ENCODE measurements around the gene SLC25A41. TPM values are rescaled to one million over a fixed set of nuclear protein-coding genes. Genes with fewer than 3 reads are reported as not detected.

The SLC25A41 gene
- total RNA-seq, 4 donors from 2014 or later, result 2.5 TPM; not detected in 3

GRCh38 chr19:6376512-6377190 is 56.9 kb downstream of the SLC25A41 start:
- Histone ChIP-seq H3K27ac (no peak overlapping the region), H3K27me3 (no peaks in the 10 kb centered on the region), H3K9me3 (no peaks in the 10 kb centered on the region), H3K4me3 (no peak overlapping the region), H3K36me3 (peaks cover 0 to 44% (median 0%) of the 10 kb centered on the region in 3 donors), H3K4me1 (peaks cover 0 to 15% (median 0%) of the 10 kb centered on the region in 4 donors)
- TF ChIP-seq POLR2A (IDR thresholded peaks at IDR 0.05) (no peak), CTCF (IDR thresholded peaks at IDR 0.05) (no peak)
- no peak for DNase-seq

Small RNA genes lying within 50 kb of the gene (small RNA-seq; reads per million reads assigned to genes)
- gene MIR6790 (0 reads per million in 2 donors), gene MIR6885 (0 reads per million in 2 donors)

Other genes with a start within 250 kb of the SLC25A41 start
- gene MLLT1, start 153.8 kb downstream of the SLC25A41 start, total RNA-seq, result 10 to 100 TPM in 3 of 4 donors, 1 to 10 TPM in 1; 9.5 to 24.8 (median 19.3) TPM
- gene ACER1, start 100.2 kb downstream of the SLC25A41 start, total RNA-seq, result under 1 TPM in 1 of 4 donors, not detected in 3; 0.67 TPM
- gene CLPP, start 72.2 kb downstream of the SLC25A41 start, total RNA-seq, result 10 to 100 TPM; 62.9 to 79.9 (median 69.8) TPM
- gene ALKBH7, start 61.0 kb downstream of the SLC25A41 start, total RNA-seq, result 100 to 1,000 TPM in 2 of 4 donors, 10 to 100 TPM in 2; 51.2 to 121 (median 108) TPM
- gene PSPN, start 57.8 kb downstream of the SLC25A41 start, total RNA-seq, result 1 to 10 TPM in 3 of 4 donors, under 1 TPM in 1; 0.83 to 5.2 (median 2.2) TPM
- gene GTF2F1, start 40.6 kb downstream of the SLC25A41 start, total RNA-seq, result 10 to 100 TPM; 36.3 to 97.4 (median 54.0) TPM
- 100 to 1,000 TPM in 3 of 4 donors, 10 to 100 TPM in 1; 91.2 to 162 (median 118) TPM for gene KHSRP, start 9.0 kb downstream of the SLC25A41 start, total RNA-seq
- gene SLC25A23, start 26.0 kb upstream of the SLC25A41 start, total RNA-seq, result 100 to 1,000 TPM in 3 of 4 donors, 10 to 100 TPM in 1; 69.3 to 209 (median 122) TPM
- gene CRB3, start 30.5 kb upstream of the SLC25A41 start, total RNA-seq, result 100 to 1,000 TPM in 3 of 4 donors, 10 to 100 TPM in 1; 21.5 to 245 (median 190) TPM
- gene DENND1C, start 48.0 kb upstream of the SLC25A41 start, total RNA-seq, result 10 to 100 TPM in 1 of 4 donors, 1 to 10 TPM in 3; 4.5 to 25.6 (median 8.2) TPM
- gene TUBB4A, start 68.5 kb upstream of the SLC25A41 start, total RNA-seq, result 1 to 10 TPM in 1 of 4 donors, under 1 TPM in 1, not detected in 2; 0.54 to 1.6 TPM
- gene TNFSF9, start 97.3 kb upstream of the SLC25A41 start, total RNA-seq, result under 1 TPM in 2 of 4 donors, not detected in 2; 0.53 to 0.95 TPM
- not detected for gene CD70, start 157.4 kb upstream of the SLC25A41 start, total RNA-seq
- 1 to 10 TPM; 1.7 to 2.7 (median 2.1) TPM for gene TNFSF14, start 236.4 kb upstream of the SLC25A41 start, total RNA-seq

Measured in Peyer's patch (tissue), 4 donors.